ENCODE data around the gene INHBE.
A peak's percentile ranks its signal among the peaks of the same experiment; 100 is the strongest.

INHBE gene

GRCh38 chr12:57498132-57498502 lies 43.0 kb downstream of the INHBE start:
- TF ChIP-seq TAF1 (IDR thresholded peaks at IDR 0.05; ENCODE audit: borderline replicate concordance, insufficient read depth, low read length) (no peak), SIN3A (IDR thresholded peaks at IDR 0.05; ENCODE audit: borderline replicate concordance, insufficient read depth, low read length) (no peak)

- TF ChIP-seq TAF1 (IDR thresholded peaks at IDR 0.05; ENCODE audit: borderline replicate concordance, insufficient read depth, low read length) (no peak), REST (IDR thresholded peaks at IDR 0.05; ENCODE audit: insufficient read depth in 1 of 2, low read depth in 2 of 2, low read length in 2 of 2) (no peak), FOXP2 (optimal IDR thresholded peaks at IDR 0.05; ENCODE audit: borderline replicate concordance, extremely low read depth, extremely low read length, insufficient read depth) (no peak), SIN3A (IDR thresholded peaks at IDR 0.05; ENCODE audit: borderline replicate concordance, insufficient read depth, low read length) (no peak), POLR2AphosphoS5 (IDR thresholded peaks at IDR 0.05; ENCODE audit: low read depth, low read length) (no peak)
Measured at GRCh38 chr12:57498571-57498970, 43.5 kb downstream of the INHBE start.

- TF ChIP-seq FOXP2 (optimal IDR thresholded peaks at IDR 0.05; ENCODE audit: borderline replicate concordance, extremely low read depth, extremely low read length, insufficient read depth): no peak
- TF ChIP-seq SIN3A (IDR thresholded peaks at IDR 0.05; ENCODE audit: borderline replicate concordance, insufficient read depth, low read length): no peak
- no peak for TF ChIP-seq REST (IDR thresholded peaks at IDR 0.05; ENCODE audit: insufficient read depth in 1 of 2, low read depth in 2 of 2, low read length in 2 of 2)
- peak; percentile 23; the same call in 1 of the 2 replicates for TF ChIP-seq POLR2AphosphoS5 (IDR thresholded peaks at IDR 0.05; ENCODE audit: low read depth, low read length)
- no peak for TF ChIP-seq TAF1 (IDR thresholded peaks at IDR 0.05; ENCODE audit: borderline replicate concordance, insufficient read depth, low read length)
Measured at GRCh38 chr12:57500213-57500612, 45.1 kb downstream of the INHBE start.

All from PFSK-1 (cell line).